HT-29 (cell line): ENCODE results near the gene LTBP3. TPM values are rescaled to one million over a fixed set of nuclear protein-coding genes. Genes with fewer than 3 reads are reported as not detected.

Source experiments
- DNase-seq: peaks from one replicate; pipeline ENCODE4 v3.0.0-alpha.2; 2015; ENCODE audit warnings: low spot score
- total RNA-seq: library from RNA; depleted of rRNA; stranded (reverse); fragments of >200 nt; shearing (Covaris generic); gene quantifications from 2 replicates; pipeline ENCODE4 v1.2.3, GENCODE V29; 2014

Gene LTBP3
- total RNA-seq, 1 experiment from 2014 or later, result 164 TPM

DNA sequence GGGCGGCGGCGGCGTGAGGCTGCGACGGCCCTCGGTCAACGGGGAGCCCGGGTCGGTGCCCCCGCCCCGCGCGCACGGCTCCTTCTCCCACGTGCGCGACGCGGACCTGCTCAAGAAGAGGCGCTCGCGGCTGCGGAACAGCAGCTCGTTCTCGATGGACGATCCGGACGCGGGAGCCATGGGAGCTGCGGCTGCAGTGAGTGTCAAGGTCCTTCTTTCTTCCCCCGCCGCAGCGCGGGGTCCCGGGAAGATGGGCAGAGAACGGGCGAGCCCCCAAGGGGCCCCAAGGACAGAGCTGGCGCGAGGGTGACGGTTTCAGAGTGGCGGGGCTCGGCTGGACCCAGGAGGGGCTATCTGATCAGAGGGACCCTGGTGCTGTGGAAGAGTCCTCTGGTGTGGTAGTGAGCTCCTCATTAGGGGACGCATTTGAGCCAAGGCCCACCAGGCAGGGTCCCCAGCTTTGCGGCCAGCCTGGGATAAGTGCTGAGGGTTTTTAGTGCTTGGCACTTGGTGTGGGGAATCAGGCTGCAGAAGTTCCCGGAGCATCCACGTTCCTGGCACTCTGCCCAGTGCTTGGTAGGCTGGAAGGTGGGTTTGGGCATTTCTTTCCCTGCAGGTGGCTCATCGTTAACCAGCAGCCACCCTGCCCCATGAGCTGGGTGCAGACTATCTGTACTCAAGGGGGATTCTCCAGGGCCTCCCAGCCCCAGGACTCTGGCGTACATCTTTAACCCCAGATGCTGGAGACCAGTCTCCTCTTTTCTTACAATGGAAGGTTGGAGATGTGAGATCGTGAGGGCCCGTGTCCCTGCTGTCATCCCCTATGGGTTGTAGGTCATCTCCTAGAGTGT, 27.5 kb upstream of the LTBP3 start:
- no peak for DNase-seq

DNA sequence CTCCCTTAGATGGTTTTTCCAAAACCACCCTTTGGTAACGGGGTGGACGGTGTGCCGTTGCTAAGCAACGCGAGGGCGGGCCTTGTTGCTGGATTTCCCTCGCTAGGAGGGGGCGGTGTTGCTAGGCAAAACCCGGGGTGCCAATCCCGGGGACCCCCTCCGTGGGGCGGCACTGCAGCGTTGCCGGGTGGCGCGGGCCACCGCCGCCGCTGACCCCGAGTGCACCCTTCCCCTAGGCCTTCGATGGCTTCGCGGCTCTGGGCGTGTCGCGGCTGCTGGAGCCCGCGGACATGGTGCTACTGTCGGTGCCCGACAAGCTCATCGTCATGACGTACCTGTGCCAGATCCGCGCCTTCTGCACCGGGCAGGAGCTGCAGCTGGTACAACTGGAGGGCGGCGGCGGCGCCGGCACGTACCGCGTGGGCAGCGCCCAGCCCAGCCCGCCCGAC, 26.6 kb upstream of the LTBP3 start:
- DNase-seq, result no peak

DNA sequence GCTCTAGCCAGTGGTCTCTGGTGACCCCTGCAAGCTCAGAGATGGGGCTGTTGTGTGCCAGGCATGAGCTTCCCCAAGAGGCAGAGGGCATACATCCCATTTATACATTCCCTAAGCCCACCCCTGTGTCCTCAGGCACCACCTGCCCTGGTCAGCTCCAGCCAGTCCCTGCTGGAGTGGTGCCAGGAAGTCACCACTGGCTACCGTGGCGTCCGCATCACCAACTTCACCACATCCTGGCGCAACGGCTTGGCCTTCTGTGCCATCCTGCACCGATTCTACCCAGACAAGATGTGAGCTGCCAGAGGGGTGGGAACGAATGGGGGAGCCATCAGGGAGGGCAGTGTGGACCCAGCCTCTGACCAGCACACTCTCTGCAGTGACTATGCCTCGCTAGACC, 25.9 kb upstream of the LTBP3 start:
- no peak for DNase-seq

DNA sequence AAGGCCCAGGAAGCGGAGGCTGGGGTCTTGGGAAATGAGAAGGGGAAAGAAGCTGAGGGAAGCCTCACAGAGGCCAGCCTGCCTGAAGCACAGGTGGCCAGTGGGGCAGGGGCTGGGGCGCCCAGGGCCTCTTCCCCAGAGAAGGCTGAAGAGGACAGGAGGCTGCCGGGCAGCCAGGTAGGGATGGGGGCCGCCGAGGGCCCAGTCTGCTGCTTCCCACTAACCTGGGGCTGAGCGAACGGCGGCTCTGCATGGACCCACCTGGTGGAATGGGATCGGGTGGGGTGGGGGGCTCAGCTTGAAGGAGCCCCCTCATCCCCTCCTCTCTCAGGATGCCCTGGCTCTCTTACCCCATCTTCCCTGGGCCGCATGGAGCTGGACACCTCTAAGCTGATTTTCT, 25.4 kb upstream of the LTBP3 start:
- no peak for DNase-seq

DNA sequence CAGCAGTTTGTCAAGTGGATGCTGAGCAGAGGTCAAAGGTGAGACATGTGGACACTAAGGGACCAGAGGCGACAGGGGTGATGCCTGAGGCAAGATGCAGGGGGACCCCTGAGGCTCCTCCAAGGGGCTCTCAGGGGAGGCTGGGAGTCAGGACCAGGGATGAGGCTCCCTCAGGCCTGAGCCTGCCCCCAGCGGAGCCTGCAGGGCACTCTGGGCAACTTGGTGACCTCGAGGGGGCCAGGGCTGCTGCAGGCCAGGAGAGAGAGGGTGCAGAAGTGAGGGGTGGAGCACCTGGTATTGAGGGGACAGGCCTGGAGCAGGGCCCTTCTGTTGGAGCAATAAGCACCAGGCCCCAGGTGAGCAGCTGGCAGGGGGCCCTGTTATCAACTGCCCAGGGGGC, 23.8 kb upstream of the LTBP3 start:
- DNase-seq, result no peak

DNA sequence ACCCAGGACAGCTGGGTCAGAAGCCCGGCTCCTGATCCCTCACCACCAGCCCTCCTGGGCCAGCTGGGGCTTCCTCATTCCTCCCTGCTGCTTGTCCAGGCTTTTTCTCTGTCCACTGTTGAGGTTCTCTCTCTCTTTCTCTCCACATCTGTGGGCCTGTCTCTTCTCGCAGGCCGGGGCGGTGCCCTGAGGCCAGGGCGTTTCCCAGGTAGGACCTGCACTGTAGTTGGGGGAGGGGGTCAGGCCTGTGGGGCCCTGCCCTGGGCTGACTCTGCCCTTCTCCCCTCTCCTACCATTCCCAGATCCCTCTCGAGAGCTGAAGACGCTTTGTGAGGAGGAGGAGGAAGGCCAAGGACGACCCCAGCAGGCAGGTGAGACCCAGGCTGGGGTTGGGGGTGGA, 22.6 kb upstream of the LTBP3 start:
- DNase-seq, result no peak

DNA sequence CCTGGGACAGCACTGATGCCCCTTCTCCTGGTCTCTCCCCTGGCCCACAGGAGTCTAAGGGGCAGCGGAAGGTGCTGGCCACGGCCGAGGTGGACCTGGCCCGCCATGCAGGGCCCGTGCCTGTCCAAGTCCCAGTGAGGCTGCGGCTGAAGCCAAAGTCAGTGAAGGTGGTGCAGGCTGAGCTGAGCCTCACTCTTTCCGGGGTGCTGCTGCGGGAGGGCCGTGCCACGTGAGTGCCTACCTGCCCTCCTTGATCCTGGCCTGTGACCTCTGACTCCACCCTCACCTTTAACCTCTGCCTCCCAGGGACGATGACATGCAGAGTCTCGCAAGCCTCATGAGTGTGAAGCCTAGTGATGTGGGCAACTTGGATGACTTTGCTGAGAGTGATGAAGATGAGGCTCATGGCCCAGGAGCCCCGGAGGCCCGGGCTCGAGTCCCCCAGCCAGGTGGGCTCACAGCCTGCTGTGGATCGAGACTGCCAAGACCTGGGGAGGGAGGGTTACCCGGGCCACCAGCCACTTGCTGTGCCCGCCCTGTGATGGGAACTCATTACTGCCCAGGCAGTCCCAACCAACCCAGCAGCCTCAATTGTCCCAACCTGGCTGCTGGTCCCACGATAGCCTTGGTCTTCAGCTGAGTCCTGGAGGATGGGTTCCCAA, 22.0 kb upstream of the LTBP3 start:
- DNase-seq, result no peak

DNA sequence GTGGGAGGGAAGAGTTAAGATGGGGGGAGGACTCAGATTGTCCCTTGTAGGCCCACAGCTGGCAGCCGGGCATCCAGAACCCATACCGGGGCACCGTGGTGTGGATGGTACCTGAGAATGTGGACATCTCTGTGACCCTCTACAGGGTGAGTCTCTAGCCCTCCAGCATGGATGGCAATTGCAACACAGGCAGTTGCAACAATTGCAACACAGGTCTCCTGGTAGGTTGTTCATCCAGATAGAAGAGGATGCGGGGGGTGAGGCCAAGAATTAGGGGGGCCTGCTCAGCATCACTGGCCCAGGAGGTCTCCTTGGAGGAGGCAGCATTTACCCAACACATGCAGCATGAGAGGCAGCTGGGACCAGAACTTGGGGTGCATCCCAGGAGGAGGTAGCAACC, 21.1 kb upstream of the LTBP3 start:
- no peak for DNase-seq

DNA sequence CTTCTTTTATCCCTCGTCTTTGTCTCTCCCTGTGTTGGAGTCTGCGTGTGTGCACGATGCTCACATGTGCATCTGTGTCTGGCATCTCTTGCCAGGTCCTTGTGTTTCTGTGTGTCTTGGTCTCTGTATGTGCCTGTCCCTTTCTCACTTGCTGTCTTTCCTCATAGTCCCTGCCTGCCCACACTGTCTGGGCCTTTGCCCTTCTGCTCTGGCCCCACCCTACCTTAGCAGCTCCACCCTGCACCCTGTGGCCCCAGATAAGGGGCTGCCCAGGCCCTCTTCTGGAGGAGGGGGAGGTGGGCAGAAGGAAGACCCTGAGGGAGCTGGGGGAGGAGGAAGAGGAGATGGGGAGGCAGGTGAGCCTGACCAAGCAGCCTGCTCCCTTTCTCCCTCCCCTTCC, 20.5 kb upstream of the LTBP3 start:
- no peak for DNase-seq

DNA sequence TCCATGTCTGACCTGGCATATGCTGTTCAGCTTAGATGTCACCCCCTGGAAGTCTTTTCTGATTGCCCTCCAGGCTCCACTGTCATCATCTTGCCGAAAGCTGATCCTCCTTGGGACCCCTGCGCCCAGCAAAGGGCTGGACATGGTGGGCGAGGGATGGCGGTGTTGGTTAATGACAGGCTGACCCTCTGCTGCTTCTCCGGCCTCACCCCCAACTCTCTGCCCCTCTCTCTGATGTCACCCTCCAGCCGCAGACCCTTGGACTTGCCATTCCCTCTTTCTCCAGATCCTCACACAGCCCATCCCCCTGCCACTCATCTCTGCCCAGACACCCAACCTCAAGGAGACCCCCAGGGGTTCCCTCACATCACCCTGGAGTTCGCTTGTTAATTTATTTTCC, 20.0 kb upstream of the LTBP3 start:
- DNase-seq, result no peak

DNA sequence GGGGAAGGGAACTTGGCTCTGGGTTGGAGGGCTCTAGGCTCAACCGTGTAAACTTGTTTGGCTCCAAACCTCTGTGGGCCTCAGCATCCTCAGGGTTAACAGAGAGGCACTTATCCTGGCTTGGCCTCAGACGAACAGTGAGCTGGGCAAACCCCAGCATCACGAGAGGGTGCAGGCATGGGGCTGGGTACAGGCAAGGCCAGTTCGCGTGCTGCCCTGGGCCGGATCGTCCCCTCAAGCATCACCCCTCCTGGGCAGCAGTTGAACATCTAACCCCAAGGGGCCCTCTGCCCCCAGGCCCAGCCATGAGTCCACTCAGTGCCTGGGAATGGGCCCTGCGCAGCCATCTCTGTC, 19.6 kb upstream of the LTBP3 start:
- no peak for DNase-seq

DNA sequence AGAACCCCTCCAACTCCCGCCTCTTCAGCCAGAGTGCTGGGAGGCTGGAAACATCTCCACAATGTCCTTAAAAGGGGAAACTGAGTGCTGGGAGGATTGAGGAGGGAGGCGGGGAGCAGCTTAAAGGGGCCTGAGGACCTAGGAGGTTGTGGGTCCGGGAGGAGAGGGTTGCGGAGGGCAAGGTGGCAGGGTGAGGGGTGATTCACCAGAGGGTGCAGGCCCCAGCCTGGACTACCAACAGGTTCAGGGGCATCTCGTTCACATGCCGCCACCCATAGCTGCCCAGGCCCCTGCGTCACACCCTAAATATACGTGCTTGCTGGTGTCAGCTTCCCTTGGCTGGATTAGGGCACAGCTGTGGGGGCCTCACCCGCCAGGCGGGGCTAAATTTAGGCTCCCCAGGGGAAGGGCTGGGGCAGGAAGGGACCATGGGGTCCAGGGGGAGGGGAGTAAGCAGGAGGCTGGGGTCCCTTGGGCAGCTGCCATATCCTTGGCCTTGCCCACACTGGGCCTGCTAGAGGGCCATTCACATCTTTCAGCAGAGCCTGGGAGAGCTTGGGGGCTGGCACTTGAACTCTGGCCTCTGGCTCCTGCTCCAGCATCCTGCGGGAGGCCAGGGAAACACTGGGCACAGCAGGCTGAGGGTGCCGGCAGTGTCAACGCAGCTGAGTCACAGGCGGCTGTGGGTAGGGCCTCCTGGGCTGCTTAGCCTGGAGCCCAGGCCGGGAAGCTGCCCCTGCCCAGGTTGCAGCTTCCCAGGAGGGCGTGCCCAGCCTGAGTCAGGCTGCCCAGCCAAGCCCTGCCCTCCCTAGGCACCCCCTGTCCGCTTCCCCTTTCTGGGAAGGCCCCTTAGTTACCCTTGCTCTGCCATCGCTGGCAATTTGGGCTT, 19.0 kb upstream of the LTBP3 start:
- peak; percentile 79 for DNase-seq

DNA sequence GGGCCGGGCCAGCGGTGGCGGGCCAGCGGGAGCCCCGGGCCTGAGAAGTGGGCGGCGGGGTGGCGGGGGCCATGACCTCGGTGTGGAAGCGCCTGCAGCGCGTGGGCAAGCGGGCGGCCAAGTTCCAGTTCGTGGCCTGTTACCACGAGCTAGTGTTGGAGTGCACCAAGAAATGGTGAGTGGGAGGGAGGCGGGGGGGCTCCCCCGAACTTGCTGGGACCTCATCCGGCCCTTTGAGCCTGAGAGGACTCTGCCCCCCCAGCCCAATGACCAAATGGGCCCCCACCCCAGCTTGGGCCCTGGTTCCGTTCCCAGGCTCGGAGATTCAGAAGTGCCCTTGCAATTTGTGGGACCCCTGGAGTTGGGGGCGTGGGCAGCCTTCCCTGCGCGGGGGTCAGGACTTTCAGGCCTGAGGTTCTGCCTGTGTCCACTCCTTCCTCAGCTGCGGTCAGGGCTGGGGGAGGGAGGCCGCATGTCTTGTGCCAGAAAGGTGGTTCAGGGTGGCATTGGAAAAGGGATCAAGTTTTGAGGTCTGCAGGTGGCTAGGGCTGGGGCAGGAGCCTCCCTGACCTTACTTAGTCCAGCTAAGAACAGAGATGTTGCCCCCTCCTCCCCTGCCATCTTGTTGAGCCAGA, 18.2 kb upstream of the LTBP3 start:
- no peak for DNase-seq

DNA sequence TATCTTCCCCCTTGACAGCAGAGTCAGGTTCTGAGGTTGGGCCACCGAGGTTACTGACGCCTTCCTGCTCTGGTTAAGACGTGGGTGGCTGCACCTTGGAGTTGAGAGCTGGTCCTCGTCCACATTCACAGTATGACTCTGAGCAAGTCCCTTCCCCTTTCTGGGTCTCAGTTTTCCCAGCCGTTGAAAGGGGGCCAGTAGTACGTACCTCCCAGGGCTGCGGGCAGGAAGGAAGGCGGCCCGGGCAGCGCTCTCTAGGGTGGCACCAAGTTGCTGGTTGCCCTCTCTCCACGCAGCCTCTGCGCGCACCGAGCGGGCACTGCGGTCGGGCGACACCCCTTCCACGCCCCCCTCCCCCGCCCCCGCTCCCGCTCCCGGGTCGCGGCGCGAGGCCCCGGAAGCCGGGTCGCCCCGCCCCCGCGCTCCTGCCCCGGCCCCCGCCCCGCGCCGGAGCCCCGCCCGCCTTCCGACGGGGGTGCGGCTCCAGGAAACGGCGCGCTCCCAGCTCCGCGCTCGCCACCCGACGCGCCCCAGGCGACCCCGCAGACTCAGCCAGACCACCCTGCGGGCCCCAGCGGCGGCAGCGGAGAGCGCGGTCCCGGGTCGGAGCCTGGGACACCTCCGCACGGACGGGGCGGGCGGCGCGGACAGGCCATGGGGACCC, 17.5 kb upstream of the LTBP3 start, which contains the start of gene EHBP1L1:
TSS of gene EHBP1L1 (plus strand) at position 486 of the 664 bp plus-strand sequence. CDS start 250 bp downstream, outside the sequence.
- peak; percentile 72 for DNase-seq

DNA sequence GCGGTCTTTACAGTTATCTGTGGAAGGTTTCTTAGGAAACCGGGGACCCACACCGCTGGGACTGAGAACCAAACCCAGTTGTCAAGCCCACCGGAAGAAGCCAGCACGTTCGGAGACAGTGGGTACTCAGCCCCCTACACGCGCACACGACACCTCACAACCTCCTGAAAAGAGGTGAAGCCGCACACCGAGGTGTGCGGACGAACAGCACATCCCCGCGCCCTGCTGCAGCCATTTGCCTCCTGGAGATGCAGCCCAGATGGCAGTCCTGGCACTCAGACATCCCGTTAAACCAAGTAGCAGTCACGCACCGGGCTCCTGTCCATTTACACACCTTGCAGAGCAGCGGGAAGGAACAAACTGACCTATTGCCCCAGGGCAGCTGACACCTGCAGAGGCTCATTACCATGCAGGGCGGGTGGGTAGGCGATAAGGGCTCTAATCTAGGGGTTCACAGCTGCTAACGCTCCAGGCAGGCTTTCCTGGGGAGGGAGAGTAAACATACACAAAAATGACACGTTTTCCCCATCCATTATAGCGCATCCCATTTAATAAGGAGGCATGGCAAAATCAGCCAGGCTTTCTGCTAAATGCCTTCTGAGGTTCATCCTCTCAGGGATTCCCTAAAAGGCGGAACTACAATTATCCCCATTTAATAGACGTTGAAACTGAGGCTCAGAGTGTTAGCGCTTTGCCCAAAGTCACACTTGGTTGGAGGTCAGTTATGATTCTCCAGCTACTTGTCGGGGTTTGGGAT, 16.8 kb upstream of the LTBP3 start:
- peak; percentile 73 for DNase-seq

DNA sequence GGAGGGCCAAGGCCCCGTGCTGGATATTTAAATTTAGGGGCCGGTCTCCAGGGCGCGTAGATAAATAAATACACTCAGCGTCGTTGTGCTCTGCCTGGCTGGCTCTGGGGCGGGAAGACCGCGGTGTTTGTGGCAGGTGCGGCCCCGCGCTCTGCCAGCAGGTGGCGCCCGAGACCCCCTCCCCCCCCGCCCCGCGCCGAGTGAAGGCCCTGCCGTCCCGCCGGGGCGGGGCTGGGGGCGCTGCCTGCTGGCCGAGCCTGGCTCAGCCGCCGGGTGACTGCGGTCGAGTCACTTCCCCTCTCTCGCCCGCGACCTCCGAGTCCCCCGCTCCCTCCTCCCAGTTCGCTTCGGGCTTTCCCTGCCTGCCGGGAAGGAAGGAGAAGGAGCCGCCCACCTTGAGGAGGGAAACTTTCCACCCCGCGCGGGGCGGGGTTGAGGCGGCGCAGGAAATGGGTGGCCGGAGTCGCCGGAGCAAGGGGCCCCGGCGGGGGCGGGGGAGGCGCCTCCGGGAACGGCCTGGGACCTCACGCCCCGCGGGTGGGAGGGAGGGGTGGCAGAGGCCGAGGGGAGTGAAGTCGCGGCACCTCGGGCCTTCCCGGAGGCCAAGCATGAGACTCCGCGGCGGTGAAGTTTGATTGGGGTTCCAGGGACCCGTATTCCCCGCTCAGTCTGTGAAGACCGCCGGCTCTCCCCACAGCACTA, 16.1 kb upstream of the LTBP3 start:
- peak; percentile 94 for DNase-seq

DNA sequence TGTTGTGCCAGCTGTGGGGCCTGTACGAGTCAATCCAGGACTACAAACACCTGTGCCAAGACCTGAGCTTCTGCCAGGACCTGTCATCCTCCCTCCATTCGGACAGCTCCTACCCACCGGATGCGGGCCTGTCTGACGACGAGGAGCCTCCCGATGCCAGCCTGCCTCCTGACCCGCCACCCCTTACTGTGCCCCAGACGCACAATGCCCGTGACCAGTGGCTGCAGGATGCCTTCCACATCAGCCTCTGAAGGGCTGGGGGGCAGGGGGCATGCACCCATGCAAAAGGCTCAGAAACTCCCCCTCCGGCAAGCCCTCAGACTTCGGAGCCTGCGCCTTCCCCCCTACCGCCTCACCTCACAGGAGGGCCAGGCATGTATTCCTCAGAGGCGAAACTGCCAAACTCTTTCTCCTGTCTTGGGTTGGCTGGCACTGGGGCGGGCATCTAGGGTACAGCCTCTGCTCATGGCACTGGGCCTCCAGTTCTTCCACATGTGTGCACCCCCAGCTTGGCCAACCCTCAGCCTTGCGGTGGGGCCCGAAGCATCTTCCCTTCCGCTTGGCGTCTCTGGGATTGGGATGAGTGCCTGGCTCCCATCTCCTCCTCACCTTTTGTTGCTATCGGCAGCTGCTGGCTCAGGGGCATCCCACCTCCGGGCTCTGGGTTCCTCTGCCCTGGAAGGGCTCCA, 15.4 kb upstream of the LTBP3 start:
- DNase-seq, result no peak

DNA sequence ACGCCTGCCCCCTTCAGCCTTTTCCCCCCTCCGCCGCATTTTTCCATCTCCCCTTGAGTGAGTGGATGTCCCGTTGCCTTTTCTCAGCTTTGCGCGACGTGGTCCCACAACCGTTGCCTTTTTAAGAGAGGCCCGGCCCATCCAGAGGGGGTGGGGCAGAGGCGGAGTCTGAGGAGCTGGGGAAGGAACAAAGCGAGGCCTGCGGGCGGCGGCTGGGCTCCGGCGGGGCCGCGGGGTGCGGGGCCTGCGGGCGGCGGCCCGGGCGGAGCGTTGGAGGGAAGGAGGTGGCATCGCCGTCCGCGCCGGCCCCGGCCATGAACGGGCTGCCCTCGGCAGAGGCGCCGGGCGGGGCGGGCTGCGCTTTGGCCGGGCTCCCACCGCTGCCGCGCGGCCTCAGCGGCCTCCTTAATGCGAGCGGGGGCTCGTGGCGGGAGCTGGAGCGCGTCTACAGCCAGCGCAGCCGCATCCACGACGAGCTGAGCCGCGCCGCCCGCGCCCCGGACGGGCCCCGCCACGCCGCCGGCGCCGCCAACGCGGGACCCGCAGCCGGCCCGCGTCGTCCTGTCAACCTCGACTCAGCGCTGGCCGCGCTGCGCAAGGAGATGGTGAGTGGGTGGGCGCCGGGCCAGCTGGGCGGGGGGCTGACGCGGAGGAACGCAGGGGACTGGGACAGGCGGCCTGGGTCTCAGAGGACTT, 14.3 kb upstream of the LTBP3 start, which contains the start of gene FAM89B:
TSS of gene FAM89B (plus strand) at position 183 of the 696 bp plus-strand sequence. CDS start at position 315, 132 bp downstream.
- peak; percentile 90 for DNase-seq
